Keratinocyte (primary cell): Measurements from ENCODE around the gene RBM4B. TPM values are rescaled to one million over a fixed set of nuclear protein-coding genes. Genes with fewer than 3 reads are reported as not detected.

Source experiments
- DNase-seq: peaks from one replicate; pipeline ENCODE4 v3.0.0-alpha.2; 2011; ENCODE audit warnings: low read depth, missing footprints, low spot score
- FAIRE-seq: peaks from 2 replicates; lab custom pipeline; 2011; peaks lifted over from hg19 to GRCh38; lab: Jason Lieb, UNC
- H2AFZ ChIP-seq: 2 replicates; pipeline ENCODE4 v1.6.0; 2012; ENCODE audit warnings: low read length, control low read depth, inconsistent platforms; ENCODE audit not compliant: control insufficient read depth
- H3K27ac ChIP-seq: 2 replicates; pipeline ENCODE4 v1.5.1; 2011; ENCODE audit warnings: low read length; ENCODE audit not compliant: control insufficient read depth, insufficient read depth
- H3K27me3 ChIP-seq: 3 replicates; pipeline ENCODE4 v1.6.0; 2011; ENCODE audit warnings: low read length; ENCODE audit not compliant: control insufficient read depth, insufficient read depth; ENCODE audit errors: extremely low read depth
- H3K36me3 ChIP-seq, 2 experiments: 2 replicates in 1 of 2; 3 replicates in 1 of 2; pipeline ENCODE4 v1.5.1; 2011; ENCODE audit warnings: low read length in 2 of 2, mild to moderate bottlenecking in 1 of 2; ENCODE audit not compliant: control insufficient read depth in 2 of 2, insufficient read depth in 2 of 2; ENCODE audit errors: extremely low read depth in 1 of 2
- H3K4me1 ChIP-seq: 3 replicates; pipeline ENCODE4 v1.5.1; 2011; ENCODE audit warnings: low read length; ENCODE audit not compliant: control insufficient read depth, insufficient read depth; ENCODE audit errors: extremely low read depth
- H3K4me2 ChIP-seq: 3 replicates; pipeline ENCODE4 v1.6.0; 2011; ENCODE audit warnings: low read depth, low read length; ENCODE audit not compliant: control insufficient read depth, insufficient read depth; ENCODE audit errors: extremely low read depth
- H3K4me3 ChIP-seq, 3 experiments: fragments of 200-600 bp in 1 of 3; sonication (generic) in 1 of 3; 2 replicates in 2 of 3; 3 replicates in 1 of 3; pipeline ENCODE4 v1.5.1; 2011 to 2016; ENCODE audit warnings: low read length in 3 of 3, mild to moderate bottlenecking in 3 of 3, control low read depth in 2 of 3, inconsistent platforms in 1 of 3, low read depth in 1 of 3, mixed read lengths in 1 of 3, mixed run types in 1 of 3, moderate library complexity in 1 of 3; ENCODE audit not compliant: control insufficient read depth in 2 of 3, insufficient read depth in 2 of 3; ENCODE audit errors: extremely low read depth in 1 of 3
- H3K79me2 ChIP-seq: 2 replicates; pipeline ENCODE4 v1.6.0; 2012; ENCODE audit warnings: low read length; ENCODE audit not compliant: control insufficient read depth, insufficient read depth
- H3K9ac ChIP-seq: 3 replicates; pipeline ENCODE4 v1.6.0; 2011; ENCODE audit warnings: low read length; ENCODE audit not compliant: control insufficient read depth, insufficient read depth; ENCODE audit errors: extremely low read depth
- H3K9me1 ChIP-seq: 3 replicates; pipeline ENCODE4 v1.6.0; 2011; ENCODE audit warnings: low read length; ENCODE audit not compliant: control insufficient read depth, insufficient read depth; ENCODE audit errors: extremely low read depth
- H3K9me3 ChIP-seq: 2 replicates; pipeline ENCODE4 v1.5.1; 2012; ENCODE audit warnings: low read depth, low read length; ENCODE audit not compliant: control insufficient read depth
- H4K20me1 ChIP-seq: 3 replicates; pipeline ENCODE4 v1.6.0; 2011; ENCODE audit warnings: low read length; ENCODE audit not compliant: control insufficient read depth, insufficient read depth; ENCODE audit errors: extremely low read depth
- CTCF ChIP-seq, 3 experiments: IDR thresholded peaks in 1 of 3; conservative IDR thresholded peaks in 1 of 3; optimal IDR thresholded peaks in 1 of 3; 2 replicates in 2 of 3; 3 replicates in 1 of 3; pipeline versions ENCODE3 to v1.5.1; 2011; ENCODE audit warnings: low read length in 3 of 3, mild to moderate bottlenecking in 3 of 3, moderate library complexity in 2 of 3, control low read depth in 1 of 3, inconsistent platforms in 1 of 3; ENCODE audit not compliant: insufficient read depth in 2 of 3; ENCODE audit errors: extremely low read depth in 1 of 3
- EZH2 ChIP-seq: IDR thresholded peaks from one replicate; pipeline ENCODE4 v1.6.1; 2012; ENCODE audit warnings: inconsistent platforms, mild to moderate bottlenecking, low read length, moderate library complexity
- dilution Hi-C: fragments of 300-500 bp; cut with MboI; formaldehyde crosslinking; loops from one replicate; pipeline ENCODE4 v1.7.0; 2020; ENCODE audit warnings: low sequenced_read_pairs; ENCODE audit not compliant: extremely low pct_ligation_motif_present
- polyA plus RNA-seq, 5 experiments: library from polyadenylated mRNA; depleted of rRNA in 3 of 5; stranded (reverse) in 3 of 5; stranded (forward) in 1 of 5; unstranded in 1 of 5; fragments of >200 nt; gene quantifications; 1 replicate in 1 of 5; 2 replicates in 3 of 5; 3 replicates in 1 of 5; pipeline versions ENCODE4 v1.2.1 to v1.2.3, GENCODE V29; 2011 to 2012; ENCODE audit warnings: missing spikeins in 2 of 5, low read depth in 1 of 5, low replicate concordance in 1 of 5

The RBM4B gene
- polyA plus RNA-seq, 1 donor (not counting 4 experiments of a cell fraction or from before 2014, with no cell fraction given) = 20.9 TPM

- no peak for DNase-seq
- dilution Hi-C loops = no loop called here
- Histone ChIP-seq H3K9me1 (peaks cover 2% of the 10 kb centered on the region), H2AFZ (no peak overlapping the region), H3K4me3 (no peak overlapping the region), H3K4me2 (no peak overlapping the region), H3K9ac (no peak overlapping the region), H3K36me3 (peaks cover 54 to 57% of the 10 kb centered on the region in 2 experiments), H3K9me3 (no peaks in the 10 kb centered on the region), H3K79me2 (peaks cover 99% of the 10 kb centered on the region), H4K20me1 (peaks cover 60% of the 10 kb centered on the region), H3K4me1 (peaks cover 5% of the 10 kb centered on the region), H3K27ac (no peak overlapping the region), H3K27me3 (no peaks in the 10 kb centered on the region)
- no peak for FAIRE-seq
- TF ChIP-seq EZH2 (no peak), CTCF (optimal IDR thresholded peaks at IDR 0.05 in 1 of 3, IDR thresholded peaks at IDR 0.05 in 1 of 3, conservative IDR thresholded peaks at IDR 0.05 in 1 of 3; ENCODE audit: extremely low read depth in 1 of 3, insufficient read depth in 2 of 3, low read length in 3 of 3) (no peak)
Measured at GRCh38 chr11:66624450-66624849, 53.2 kb downstream of the RBM4B start.

DNA sequence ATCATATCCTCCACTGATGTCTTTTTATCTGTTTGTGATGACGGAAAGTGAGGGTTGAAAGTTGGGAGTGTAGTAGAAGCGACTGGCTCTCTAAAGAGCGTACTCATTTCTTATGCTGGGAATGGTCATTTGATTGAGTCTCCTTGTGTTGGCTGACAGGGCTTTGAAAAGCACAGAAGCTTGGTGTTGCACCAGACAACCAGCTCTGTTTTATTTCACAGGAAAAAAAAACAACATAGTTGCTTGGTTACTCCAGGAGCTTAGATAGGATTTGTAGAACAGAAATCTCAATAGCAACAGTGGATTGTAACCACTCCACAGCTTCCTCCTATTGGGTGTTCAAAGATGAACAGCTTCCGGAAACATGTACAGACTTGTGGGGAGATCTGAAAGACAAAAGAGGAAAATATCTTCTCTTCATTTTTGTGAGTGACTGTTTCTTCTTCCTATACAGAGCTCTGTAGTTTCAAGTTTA, 58.6 kb downstream of the RBM4B start:
- DNase-seq = peak; percentile 40
- no peak for FAIRE-seq
- H3K9ac ChIP-seq = peak overlapping the region; percentile 98
- peaks cover 2% of the 10 kb centered on the region for H3K9me1 ChIP-seq
- peak overlapping the region; percentile 85 to 100 (median 96) for H3K4me3 ChIP-seq
- dilution Hi-C loops = no loop called here
- H3K4me1 ChIP-seq = peaks cover 21% of the 10 kb centered on the region
- H4K20me1 ChIP-seq = peaks cover 61% of the 10 kb centered on the region
- no peak for TF ChIP-seq EZH2
- TF ChIP-seq CTCF (optimal IDR thresholded peaks at IDR 0.05 in 1 of 3, IDR thresholded peaks at IDR 0.05 in 1 of 3, conservative IDR thresholded peaks at IDR 0.05 in 1 of 3; ENCODE audit: extremely low read depth in 1 of 3, insufficient read depth in 2 of 3, low read length in 3 of 3) = no peak
- no peaks in the 10 kb centered on the region for H3K27me3 ChIP-seq
- peak overlapping the region; percentile 100 for H3K4me2 ChIP-seq
- no peak overlapping the region for H2AFZ ChIP-seq
- no peaks in the 10 kb centered on the region for H3K9me3 ChIP-seq
- peak overlapping the region; percentile 97 for H3K27ac ChIP-seq
- peaks cover 13 to 33% of the 10 kb centered on the region in 2 experiments for H3K36me3 ChIP-seq
- peaks cover 75% of the 10 kb centered on the region for H3K79me2 ChIP-seq
